Neural cell (in vitro differentiated cells): ENCODE data around the gene ISG20. TPM values are rescaled to one million over a fixed set of nuclear protein-coding genes. Genes with fewer than 3 reads are reported as not detected.

Experiments used
- H2AFZ ChIP-seq: fragments of 200-600, 300-800 bp; sonication (generic), shearing (Covaris generic); 2 replicates; pipeline ENCODE4 v1.6.0; 2014; ENCODE audit warnings: low read depth, mild to moderate bottlenecking, antibody characterized with exemption, low read length, moderate library complexity
- H3F3A ChIP-seq: fragments of 200-600 bp; shearing (Covaris generic); 2 replicates; pipeline ENCODE4 v1.6.1; 2016; ENCODE audit warnings: mild to moderate bottlenecking, moderate library complexity, mixed read lengths, antibody characterized with exemption, low read length; ENCODE audit not compliant: insufficient read depth, poor library complexity, severe bottlenecking
- H3K27ac ChIP-seq: fragments of 200-600, 300-800 bp; sonication (generic), shearing (Covaris generic); 2 replicates; pipeline ENCODE4 v1.5.1; 2014; ENCODE audit warnings: mild to moderate bottlenecking, low read length, moderate library complexity
- H3K27me3 ChIP-seq: fragments of 300-800, 200-600 bp; sonication (generic), shearing (Covaris generic); 2 replicates; pipeline ENCODE4 v1.6.0; 2014; ENCODE audit warnings: mild to moderate bottlenecking, low read depth, low read length, moderate library complexity; ENCODE audit not compliant: insufficient read depth
- H3K36me3 ChIP-seq: fragments of 300-800, 200-600 bp; sonication (generic), shearing (Covaris generic); 2 replicates; pipeline ENCODE4 v1.5.1; 2014; ENCODE audit warnings: mild to moderate bottlenecking, antibody characterized with exemption, low read length, moderate library complexity; ENCODE audit not compliant: insufficient read depth
- H3K4me2 ChIP-seq: fragments of 300-800, 200-600 bp; sonication (generic), shearing (Covaris generic); 2 replicates; pipeline ENCODE4 v1.6.0; 2014; ENCODE audit warnings: mild to moderate bottlenecking, low read length
- H3K4me3 ChIP-seq: fragments of 300-800, 200-600 bp; sonication (generic), shearing (Covaris generic); 2 replicates; pipeline ENCODE4 v1.5.1; 2014; ENCODE audit warnings: mild to moderate bottlenecking, low read length, moderate library complexity
- H3K79me2 ChIP-seq: fragments of 200-600 bp; shearing (Covaris generic); replicated peaks from 2 replicates; pipeline ENCODE4 v1.6.0; 2014; ENCODE audit warnings: mild to moderate bottlenecking, low read length, moderate library complexity; ENCODE audit not compliant: insufficient read depth
- H3K9ac ChIP-seq: fragments of 300-800, 200-600 bp; sonication (generic), shearing (Covaris generic); 2 replicates; pipeline ENCODE4 v1.6.1; 2016; ENCODE audit warnings: mild to moderate bottlenecking, low read length, mixed read lengths
- H3K9me2 ChIP-seq: fragments of 200-600 bp; shearing (Covaris generic); 2 replicates; pipeline ENCODE4 v1.6.1; 2016; ENCODE audit warnings: mild to moderate bottlenecking, low read length, mixed read lengths; ENCODE audit not compliant: insufficient read depth
- H3K9me3 ChIP-seq: fragments of 200-600, 300-800 bp; sonication (generic), shearing (Covaris generic); 2 replicates; pipeline ENCODE4 v1.6.1; 2016; ENCODE audit warnings: mild to moderate bottlenecking, mixed run types, low read length, moderate library complexity, mixed read lengths
- H4K20me1 ChIP-seq: fragments of 200-600 bp; shearing (Covaris generic); 2 replicates; pipeline ENCODE4 v1.6.1; 2016; ENCODE audit warnings: mild to moderate bottlenecking, mixed run types; ENCODE audit not compliant: insufficient read depth
- EP300 ChIP-seq: fragments of 450-650 bp; conservative IDR thresholded peaks from 2 replicates; pipeline ENCODE4 v1.6.1; 2014; ENCODE audit warnings: antibody characterized with exemption, mild to moderate bottlenecking, moderate library complexity; ENCODE audit not compliant: poor library complexity, severe bottlenecking
- EZH2 ChIP-seq: fragments of 200-600, 300-800 bp; shearing (Covaris generic), sonication (generic); IDR thresholded peaks from 2 replicates; pipeline ENCODE4 v1.6.1; 2014; ENCODE audit warnings: antibody characterized with exemption, low read length, borderline replicate concordance, mild to moderate bottlenecking; ENCODE audit not compliant: insufficient read depth, poor library complexity, severe bottlenecking
- MXI1 ChIP-seq: fragments of 450-650 bp; conservative IDR thresholded peaks from 2 replicates; pipeline ENCODE4 v1.6.1; 2014; ENCODE audit warnings: antibody characterized with exemption, mild to moderate bottlenecking; ENCODE audit not compliant: poor library complexity, severe bottlenecking
- POLR2AphosphoS5 ChIP-seq: IDR thresholded peaks from 2 replicates; pipeline ENCODE4 v1.6.1; 2012
- RAD21 ChIP-seq: fragments of 450-650 bp; conservative IDR thresholded peaks from 2 replicates; pipeline ENCODE4 v1.6.1; 2014; ENCODE audit warnings: antibody characterized with exemption, mild to moderate bottlenecking, moderate library complexity
- SMC3 ChIP-seq: fragments of 450-650 bp; conservative IDR thresholded peaks from 2 replicates; pipeline ENCODE4 v1.6.1; 2014; ENCODE audit warnings: antibody characterized with exemption, mild to moderate bottlenecking, moderate library complexity; ENCODE audit not compliant: poor library complexity
- TAF1 ChIP-seq: IDR thresholded peaks from 2 replicates; pipeline ENCODE4 v1.6.1; 2012; ENCODE audit warnings: low read depth
- polyA plus RNA-seq: library from polyadenylated mRNA; depleted of rRNA; stranded (reverse); fragments of >200 nt; gene quantifications from 2 replicates; pipeline ENCODE4 v1.2.3, GENCODE V29; 2014
- TF ChIP-seq, protein P1 (sequence below): fragments of 450-650 bp; IDR thresholded peaks from 2 replicates; pipeline ENCODE4 v1.5.1; 2014; ENCODE audit warnings: antibody characterized with exemption, mild to moderate bottlenecking, moderate library complexity; ENCODE audit not compliant: poor library complexity, severe bottlenecking
- TF ChIP-seq, protein P2 (sequence below): IDR thresholded peaks from 2 replicates; pipeline ENCODE4 v1.6.1; 2012; ENCODE audit warnings: borderline replicate concordance

Gene ISG20
- polyA plus RNA-seq, 1 donor from 2014 or later = 0.88 TPM

DNA sequence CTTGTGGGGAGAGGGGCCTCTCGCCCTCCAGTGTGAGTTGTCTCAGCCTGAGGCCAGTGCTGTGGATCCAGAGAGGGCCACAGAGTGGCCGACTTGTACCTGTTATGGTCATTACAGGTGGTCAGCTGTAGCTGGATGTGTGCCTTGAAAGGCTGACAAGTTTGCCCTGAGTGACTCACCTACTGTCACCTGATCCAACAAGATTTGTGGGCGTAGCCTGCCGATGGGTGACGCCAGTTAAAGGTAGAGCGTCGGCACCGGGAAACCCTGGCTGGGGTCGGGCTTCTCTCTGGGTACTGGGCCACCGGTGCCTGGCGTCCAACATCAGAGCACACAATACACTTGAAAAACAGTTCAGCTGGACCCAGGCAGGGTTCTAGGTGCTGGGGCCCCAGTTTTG is 2.8 kb upstream of the ISG20 start:
- Histone ChIP-seq H3K9ac (no peak overlapping the region), H2AFZ (no peak overlapping the region), H3K27me3 (no peaks in the 10 kb centered on the region), H3K27ac (no peak overlapping the region), H3K4me2 (no peak overlapping the region), H3K36me3 (peaks cover 8% of the 10 kb centered on the region), H3K9me2 (no peaks in the 10 kb centered on the region), H3K9me3 (no peaks in the 10 kb centered on the region), H3F3A (no peaks in the 10 kb centered on the region), H3K4me3 (no peak overlapping the region), H3K79me2 (no peaks in the 10 kb centered on the region), H4K20me1 (no peaks in the 10 kb centered on the region)
- TF ChIP-seq RAD21 (no peak), EP300 (no peak), MXI1 (no peak)

DNA sequence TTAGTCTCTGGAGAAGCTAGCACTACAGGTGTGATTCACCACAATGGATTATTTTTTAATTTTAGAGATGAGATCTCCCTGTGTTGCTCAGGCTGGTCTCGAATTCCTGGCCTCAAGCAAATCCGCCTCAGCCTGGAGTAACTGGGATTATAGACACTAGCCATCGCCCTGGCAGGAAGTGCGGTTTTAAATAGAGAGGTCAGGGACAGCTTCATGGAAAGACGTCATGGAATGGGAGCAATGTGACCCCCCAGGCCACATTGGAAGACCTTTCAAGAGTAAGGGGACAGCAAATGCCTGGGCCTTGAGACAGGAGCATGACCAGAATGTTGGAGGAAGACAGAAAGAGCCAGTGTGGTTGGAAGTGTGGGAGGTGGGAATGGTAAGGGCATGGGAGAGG is 2.2 kb upstream of the ISG20 start:
- no peaks in the 10 kb centered on the region for H3K9me3 ChIP-seq
- H3K9ac ChIP-seq = no peak overlapping the region
- no peak overlapping the region for H2AFZ ChIP-seq
- H3F3A ChIP-seq = no peaks in the 10 kb centered on the region
- no peak overlapping the region for H3K4me3 ChIP-seq
- no peak overlapping the region for H3K4me2 ChIP-seq
- H3K27me3 ChIP-seq = no peaks in the 10 kb centered on the region
- no peak for TF ChIP-seq EP300
- H4K20me1 ChIP-seq = no peaks in the 10 kb centered on the region
- H3K79me2 ChIP-seq = no peaks in the 10 kb centered on the region
- H3K36me3 ChIP-seq = peaks cover 4% of the 10 kb centered on the region
- no peaks in the 10 kb centered on the region for H3K9me2 ChIP-seq
- H3K27ac ChIP-seq = no peak overlapping the region

DNA sequence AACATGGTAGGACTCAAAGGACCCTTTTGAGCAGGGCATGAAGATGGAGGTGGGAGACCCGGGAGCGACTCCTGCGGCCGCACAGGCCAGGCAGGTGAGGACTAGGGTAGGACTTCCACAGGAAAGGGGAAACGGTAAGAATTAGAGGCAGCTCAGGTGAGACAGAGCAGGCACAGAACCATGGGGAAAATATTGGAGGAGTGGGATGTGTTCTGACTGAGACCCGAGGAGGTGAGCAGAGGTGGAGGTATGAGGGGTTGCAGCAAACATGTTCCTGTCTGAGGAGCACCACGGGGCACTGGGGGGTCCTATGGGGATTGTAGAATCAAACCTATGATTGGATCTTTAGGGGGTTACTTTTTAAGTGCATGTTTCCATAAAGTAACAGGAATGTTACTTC is 1.4 kb upstream of the ISG20 start:
- H3K9ac ChIP-seq = no peak overlapping the region
- H3K9me3 ChIP-seq = no peaks in the 10 kb centered on the region
- TF ChIP-seq, protein P1, sequence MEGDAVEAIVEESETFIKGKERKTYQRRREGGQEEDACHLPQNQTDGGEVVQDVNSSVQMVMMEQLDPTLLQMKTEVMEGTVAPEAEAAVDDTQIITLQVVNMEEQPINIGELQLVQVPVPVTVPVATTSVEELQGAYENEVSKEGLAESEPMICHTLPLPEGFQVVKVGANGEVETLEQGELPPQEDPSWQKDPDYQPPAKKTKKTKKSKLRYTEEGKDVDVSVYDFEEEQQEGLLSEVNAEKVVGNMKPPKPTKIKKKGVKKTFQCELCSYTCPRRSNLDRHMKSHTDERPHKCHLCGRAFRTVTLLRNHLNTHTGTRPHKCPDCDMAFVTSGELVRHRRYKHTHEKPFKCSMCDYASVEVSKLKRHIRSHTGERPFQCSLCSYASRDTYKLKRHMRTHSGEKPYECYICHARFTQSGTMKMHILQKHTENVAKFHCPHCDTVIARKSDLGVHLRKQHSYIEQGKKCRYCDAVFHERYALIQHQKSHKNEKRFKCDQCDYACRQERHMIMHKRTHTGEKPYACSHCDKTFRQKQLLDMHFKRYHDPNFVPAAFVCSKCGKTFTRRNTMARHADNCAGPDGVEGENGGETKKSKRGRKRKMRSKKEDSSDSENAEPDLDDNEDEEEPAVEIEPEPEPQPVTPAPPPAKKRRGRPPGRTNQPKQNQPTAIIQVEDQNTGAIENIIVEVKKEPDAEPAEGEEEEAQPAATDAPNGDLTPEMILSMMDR = no peak
- TF ChIP-seq MXI1 = no peak
- TF ChIP-seq RAD21 = no peak
- TF ChIP-seq TAF1 = no peak
- TF ChIP-seq POLR2AphosphoS5 = no peak
- TF ChIP-seq EP300 = no peak
- TF ChIP-seq EZH2 = no peak
- TF ChIP-seq, protein P2, sequence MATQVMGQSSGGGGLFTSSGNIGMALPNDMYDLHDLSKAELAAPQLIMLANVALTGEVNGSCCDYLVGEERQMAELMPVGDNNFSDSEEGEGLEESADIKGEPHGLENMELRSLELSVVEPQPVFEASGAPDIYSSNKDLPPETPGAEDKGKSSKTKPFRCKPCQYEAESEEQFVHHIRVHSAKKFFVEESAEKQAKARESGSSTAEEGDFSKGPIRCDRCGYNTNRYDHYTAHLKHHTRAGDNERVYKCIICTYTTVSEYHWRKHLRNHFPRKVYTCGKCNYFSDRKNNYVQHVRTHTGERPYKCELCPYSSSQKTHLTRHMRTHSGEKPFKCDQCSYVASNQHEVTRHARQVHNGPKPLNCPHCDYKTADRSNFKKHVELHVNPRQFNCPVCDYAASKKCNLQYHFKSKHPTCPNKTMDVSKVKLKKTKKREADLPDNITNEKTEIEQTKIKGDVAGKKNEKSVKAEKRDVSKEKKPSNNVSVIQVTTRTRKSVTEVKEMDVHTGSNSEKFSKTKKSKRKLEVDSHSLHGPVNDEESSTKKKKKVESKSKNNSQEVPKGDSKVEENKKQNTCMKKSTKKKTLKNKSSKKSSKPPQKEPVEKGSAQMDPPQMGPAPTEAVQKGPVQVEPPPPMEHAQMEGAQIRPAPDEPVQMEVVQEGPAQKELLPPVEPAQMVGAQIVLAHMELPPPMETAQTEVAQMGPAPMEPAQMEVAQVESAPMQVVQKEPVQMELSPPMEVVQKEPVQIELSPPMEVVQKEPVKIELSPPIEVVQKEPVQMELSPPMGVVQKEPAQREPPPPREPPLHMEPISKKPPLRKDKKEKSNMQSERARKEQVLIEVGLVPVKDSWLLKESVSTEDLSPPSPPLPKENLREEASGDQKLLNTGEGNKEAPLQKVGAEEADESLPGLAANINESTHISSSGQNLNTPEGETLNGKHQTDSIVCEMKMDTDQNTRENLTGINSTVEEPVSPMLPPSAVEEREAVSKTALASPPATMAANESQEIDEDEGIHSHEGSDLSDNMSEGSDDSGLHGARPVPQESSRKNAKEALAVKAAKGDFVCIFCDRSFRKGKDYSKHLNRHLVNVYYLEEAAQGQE = no peak
- TF ChIP-seq SMC3 = no peak
- no peaks in the 10 kb centered on the region for H3F3A ChIP-seq
- no peak overlapping the region for H3K4me2 ChIP-seq
- no peaks in the 10 kb centered on the region for H3K79me2 ChIP-seq
- no peaks in the 10 kb centered on the region for H3K36me3 ChIP-seq
- no peaks in the 10 kb centered on the region for H4K20me1 ChIP-seq
- H3K27me3 ChIP-seq = no peaks in the 10 kb centered on the region
- H2AFZ ChIP-seq = no peak overlapping the region
- no peak overlapping the region for H3K27ac ChIP-seq
- no peaks in the 10 kb centered on the region for H3K9me2 ChIP-seq
- H3K4me3 ChIP-seq = no peak overlapping the region
